ENCODE results near the gene RFLNA. TPM values are rescaled to one million over a fixed set of nuclear protein-coding genes. Genes with fewer than 3 reads are reported as not detected.
A peak's percentile ranks its signal among the peaks of the same experiment; 100 is the strongest.

RFLNA gene, protein sequence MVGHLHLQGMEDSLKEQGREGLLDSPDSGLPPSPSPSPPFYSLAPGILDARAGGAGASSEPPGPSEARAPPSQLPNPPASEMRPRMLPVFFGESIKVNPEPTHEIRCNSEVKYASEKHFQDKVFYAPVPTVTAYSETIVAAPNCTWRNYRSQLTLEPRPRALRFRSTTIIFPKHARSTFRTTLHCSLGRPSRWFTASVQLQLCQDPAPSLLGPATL
- 1.0 TPM for total RNA-seq
- long read RNA-seq, partial matches to known transcripts = 0 of 4 reads
- long read RNA-seq, other reads (novel, unspliced or antisense) = 1 of 4 reads

DNA sequence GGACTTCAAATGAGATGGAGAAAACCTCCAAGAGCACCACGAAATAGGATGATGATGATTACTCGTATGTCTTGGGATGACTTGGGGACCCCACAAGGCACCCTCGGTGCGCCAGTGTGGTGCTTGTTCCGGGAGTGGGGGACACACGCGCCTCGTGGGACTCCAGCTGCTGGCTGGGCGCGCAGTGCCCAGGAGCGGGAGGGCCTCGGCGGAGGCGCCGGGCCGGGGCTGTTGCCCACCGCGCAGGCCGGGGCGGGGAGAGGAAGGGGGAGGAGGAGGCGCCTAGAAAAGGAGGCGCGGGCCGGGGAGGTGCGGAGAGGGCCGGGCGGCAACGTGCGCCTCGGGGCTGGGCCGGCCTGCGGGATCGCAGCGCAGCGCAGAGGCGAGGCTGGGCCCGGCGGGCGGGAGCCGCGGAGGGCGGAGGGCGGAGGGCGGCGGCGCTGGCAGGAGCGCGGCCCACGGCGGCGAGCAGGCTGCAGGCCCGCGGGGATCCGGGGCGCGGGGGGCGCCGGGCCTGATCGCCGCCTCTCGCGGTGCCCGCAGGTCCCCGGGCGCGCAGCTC, at the start of gene RFLNA:
Gene RFLNA, plus strand, starts transcription at position 314 of the 562 bp plus-strand sequence. CDS start 337 bp downstream, outside the sequence.
- Histone ChIP-seq H3K9me3 (no peaks in the 10 kb centered on the region), H3K27ac (no peak within 1 kb of the TSS), H3K4me3 (peak within 1 kb of the TSS; percentile 21), H3K36me3 (no peaks in the 10 kb centered on the region), H3K4me1 (peaks cover under 1% of the 10 kb centered on the region), H3K27me3 (peaks cover 26% of the 10 kb centered on the region)
- intact Hi-C loops (cut with DNase I) = no loop called here
- DNase-seq = no peak
- TF ChIP-seq, protein P1, sequence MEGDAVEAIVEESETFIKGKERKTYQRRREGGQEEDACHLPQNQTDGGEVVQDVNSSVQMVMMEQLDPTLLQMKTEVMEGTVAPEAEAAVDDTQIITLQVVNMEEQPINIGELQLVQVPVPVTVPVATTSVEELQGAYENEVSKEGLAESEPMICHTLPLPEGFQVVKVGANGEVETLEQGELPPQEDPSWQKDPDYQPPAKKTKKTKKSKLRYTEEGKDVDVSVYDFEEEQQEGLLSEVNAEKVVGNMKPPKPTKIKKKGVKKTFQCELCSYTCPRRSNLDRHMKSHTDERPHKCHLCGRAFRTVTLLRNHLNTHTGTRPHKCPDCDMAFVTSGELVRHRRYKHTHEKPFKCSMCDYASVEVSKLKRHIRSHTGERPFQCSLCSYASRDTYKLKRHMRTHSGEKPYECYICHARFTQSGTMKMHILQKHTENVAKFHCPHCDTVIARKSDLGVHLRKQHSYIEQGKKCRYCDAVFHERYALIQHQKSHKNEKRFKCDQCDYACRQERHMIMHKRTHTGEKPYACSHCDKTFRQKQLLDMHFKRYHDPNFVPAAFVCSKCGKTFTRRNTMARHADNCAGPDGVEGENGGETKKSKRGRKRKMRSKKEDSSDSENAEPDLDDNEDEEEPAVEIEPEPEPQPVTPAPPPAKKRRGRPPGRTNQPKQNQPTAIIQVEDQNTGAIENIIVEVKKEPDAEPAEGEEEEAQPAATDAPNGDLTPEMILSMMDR (IDR thresholded peaks at IDR 0.05) = no peak
- peak; percentile 57 for ATAC-seq

DNA sequence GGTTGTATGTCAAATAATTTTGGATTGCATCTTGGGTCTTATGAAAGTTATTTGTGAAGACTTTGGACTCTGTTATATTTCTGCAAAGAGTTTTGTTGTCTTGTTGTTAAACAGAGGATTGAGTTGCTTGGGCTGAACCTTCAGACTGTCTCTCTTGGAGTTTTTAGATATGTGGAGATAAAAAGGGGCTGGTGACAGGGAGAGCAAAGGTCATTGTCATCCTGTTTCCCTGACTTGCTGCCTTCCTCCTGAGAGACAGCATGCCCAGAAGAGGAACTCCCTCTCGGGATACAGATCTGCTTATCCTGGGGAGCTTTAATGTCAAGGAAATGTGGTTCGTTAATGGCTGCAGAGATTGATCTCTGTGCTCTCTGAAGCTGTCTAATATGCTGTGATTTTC, 47.6 kb upstream of the RFLNA start:
- ATAC-seq = no peak
- Histone ChIP-seq H3K4me1 (peaks cover 4% of the 10 kb centered on the region), H3K4me3 (no peak overlapping the region), H3K27ac (no peak overlapping the region), H3K27me3 (no peaks in the 10 kb centered on the region), H3K36me3 (no peaks in the 10 kb centered on the region), H3K9me3 (peaks cover 10% of the 10 kb centered on the region)
- TF ChIP-seq, protein P1 (IDR thresholded peaks at IDR 0.05) = no peak
- no peak for DNase-seq
- intact Hi-C loops (cut with DNase I) = no loop called here

- Histone ChIP-seq H3K27ac (no peak overlapping the region), H3K36me3 (no peaks in the 10 kb centered on the region), H3K4me1 (peaks cover 4% of the 10 kb centered on the region), H3K27me3 (no peaks in the 10 kb centered on the region), H3K9me3 (peaks cover 10% of the 10 kb centered on the region), H3K4me3 (no peak overlapping the region)
- ATAC-seq (no peak), DNase-seq (peak; percentile 44)
- TF ChIP-seq, protein P1 (IDR thresholded peaks at IDR 0.05) = no peak
- intact Hi-C loops (cut with DNase I) = no loop called here
Observed at GRCh38 chr12:124248941-124249825, 45.7 kb upstream of the RFLNA start.

DNA sequence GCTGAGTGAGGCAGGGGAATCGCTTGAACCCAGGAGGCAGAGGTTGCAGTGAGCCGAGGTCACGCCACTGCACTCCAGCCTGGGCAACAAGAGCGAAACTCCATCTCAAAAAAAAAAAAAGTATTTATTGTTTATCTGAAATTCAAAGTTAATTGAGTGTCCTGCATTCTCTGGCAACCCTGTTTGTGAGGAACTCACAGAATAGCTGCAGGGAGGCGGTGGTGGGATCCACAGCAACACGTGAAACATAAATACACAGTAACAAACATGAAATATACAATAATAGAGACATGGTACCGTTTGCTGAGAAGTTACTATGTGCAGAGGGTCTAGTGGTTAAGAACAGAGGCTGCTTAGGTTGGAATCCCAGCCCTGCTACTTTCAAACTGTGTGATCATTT, 43.7 kb upstream of the RFLNA start:
- H3K9me3 ChIP-seq = peaks cover 10% of the 10 kb centered on the region
- intact Hi-C loops (cut with DNase I) = no loop called here
- no peak overlapping the region for H3K27ac ChIP-seq
- no peak for ATAC-seq
- H3K4me1 ChIP-seq = peaks cover 4% of the 10 kb centered on the region
- no peaks in the 10 kb centered on the region for H3K27me3 ChIP-seq
- TF ChIP-seq, protein P1 (IDR thresholded peaks at IDR 0.05) = no peak
- no peak overlapping the region for H3K4me3 ChIP-seq
- peak; percentile 4 for DNase-seq
- H3K36me3 ChIP-seq = no peaks in the 10 kb centered on the region

DNA sequence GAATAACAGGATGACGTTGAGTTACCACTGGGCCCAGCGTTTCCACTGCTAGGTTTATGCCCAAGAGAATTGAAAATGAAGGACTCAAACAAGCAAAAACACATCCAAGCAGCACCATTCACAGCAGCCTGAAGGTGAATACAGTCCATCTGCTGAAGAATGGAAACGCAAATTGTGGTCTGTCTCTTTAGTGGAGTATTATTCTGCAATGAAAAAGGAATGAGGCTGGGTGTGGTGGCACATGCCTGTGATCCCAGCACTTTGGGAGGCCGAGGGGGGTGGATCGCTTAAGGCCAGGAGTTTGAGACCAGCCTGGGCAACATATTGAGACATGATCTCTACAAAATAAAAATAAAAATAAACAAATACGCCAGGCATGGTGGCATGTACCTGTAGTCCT, 41.9 kb upstream of the RFLNA start:
- Histone ChIP-seq H3K27ac (no peak overlapping the region), H3K4me1 (peaks cover 4% of the 10 kb centered on the region), H3K36me3 (no peaks in the 10 kb centered on the region), H3K27me3 (peaks cover 15% of the 10 kb centered on the region), H3K4me3 (no peak overlapping the region), H3K9me3 (no peaks in the 10 kb centered on the region)
- ATAC-seq (no peak), DNase-seq (peak; percentile 9)
- intact Hi-C loops (cut with DNase I) = no loop called here
- TF ChIP-seq, protein P1 (IDR thresholded peaks at IDR 0.05) = no peak
